Stimulated activated naive CD8-positive, alpha-beta T cell treated with anti-CD3 and anti-CD28 coated beads, Interleukin-15, amount 100 ng/mL, for 72 hours (primary cell): ENCODE results near the gene SGCE.

Experiments
- ATAC-seq: fragments of 150-1000 bp; cut with Tn5 transposase; 2 replicates; pipeline ENCODE4 v1.10.0; 2021; ENCODE audit warnings: mild to moderate bottlenecking, moderate library complexity
- DNase-seq, 2 donors: peaks; one replicate each; pipeline ENCODE4 v3.0.0; 2021 to 2022
- H3K27ac Mint-ChIP-seq, 2 donors: one replicate each; pipeline ENCODE4 v1.8.0; 2022; ENCODE audit warnings: mild to moderate bottlenecking in 2 of 2, mixed read lengths in 2 of 2, moderate library complexity in 2 of 2
- H3K27me3 Mint-ChIP-seq: one replicate; pipeline ENCODE4 v1.8.0; 2022; ENCODE audit warnings: mixed read lengths
- H3K4me1 Mint-ChIP-seq: one replicate; pipeline ENCODE4 v1.8.0; 2022; ENCODE audit warnings: mild to moderate bottlenecking, mixed read lengths
- H3K4me3 Mint-ChIP-seq, 2 donors: one replicate each; pipeline ENCODE4 v1.8.0; 2022; ENCODE audit warnings: mild to moderate bottlenecking in 2 of 2, mixed read lengths in 2 of 2, moderate library complexity in 1 of 2
- H3K9me3 Mint-ChIP-seq, 2 donors: one replicate each; pipeline ENCODE4 v1.8.0; 2022; ENCODE audit warnings: mixed read lengths in 2 of 2

The SGCE gene

DNA sequence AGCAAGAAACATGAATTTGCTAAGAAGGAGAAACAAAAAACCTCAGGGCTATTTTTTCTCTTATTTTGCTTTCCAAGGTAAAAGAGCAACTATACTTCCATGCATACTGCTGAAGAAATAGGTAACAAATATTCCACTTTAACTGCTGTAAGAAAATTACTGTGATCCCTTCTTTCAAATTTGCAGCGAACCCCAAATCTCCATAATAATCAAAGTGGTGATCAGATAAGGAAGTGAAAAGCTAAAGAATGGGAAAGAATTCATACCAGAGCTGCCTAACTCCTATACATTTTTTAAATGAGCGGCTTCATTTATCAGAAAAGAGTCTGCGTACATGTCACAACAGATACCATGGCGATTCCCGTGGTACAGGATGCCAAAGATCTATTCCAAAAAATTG, 7.2 kb downstream of the SGCE start:
- Mint-ChIP-seq H3K9me3 (no peaks in the 10 kb centered on the region), H3K27me3 (peaks cover 60% of the 10 kb centered on the region), H3K27ac (no peak overlapping the region), H3K4me3 (no peak overlapping the region), H3K4me1 (no peaks in the 10 kb centered on the region)
- DNase-seq: no peak
- no peak for ATAC-seq

DNA sequence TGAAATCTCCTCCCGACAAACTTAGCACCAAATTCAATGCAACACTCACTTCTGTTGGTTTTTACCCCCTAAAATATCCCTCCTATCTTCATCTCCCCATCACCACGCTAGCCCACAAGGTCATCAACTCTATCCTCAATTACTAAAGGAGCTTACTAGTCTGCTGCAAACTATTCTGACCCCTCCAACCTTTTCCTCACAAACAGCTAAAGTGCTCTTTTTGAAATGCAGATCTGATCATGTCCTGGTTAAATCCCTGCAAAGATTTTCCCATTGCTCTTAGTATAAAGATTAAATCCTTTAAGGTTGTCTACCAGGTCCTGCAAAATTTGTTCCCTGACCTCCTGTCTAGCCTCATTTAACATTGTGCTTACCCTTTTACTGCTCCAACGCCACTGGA, 8.6 kb downstream of the SGCE start:
- Mint-ChIP-seq H3K27ac (no peak overlapping the region), H3K27me3 (peaks cover 64% of the 10 kb centered on the region), H3K4me3 (no peak overlapping the region), H3K4me1 (no peaks in the 10 kb centered on the region), H3K9me3 (no peaks in the 10 kb centered on the region)
- ATAC-seq (no peak), DNase-seq (no peak)

DNA sequence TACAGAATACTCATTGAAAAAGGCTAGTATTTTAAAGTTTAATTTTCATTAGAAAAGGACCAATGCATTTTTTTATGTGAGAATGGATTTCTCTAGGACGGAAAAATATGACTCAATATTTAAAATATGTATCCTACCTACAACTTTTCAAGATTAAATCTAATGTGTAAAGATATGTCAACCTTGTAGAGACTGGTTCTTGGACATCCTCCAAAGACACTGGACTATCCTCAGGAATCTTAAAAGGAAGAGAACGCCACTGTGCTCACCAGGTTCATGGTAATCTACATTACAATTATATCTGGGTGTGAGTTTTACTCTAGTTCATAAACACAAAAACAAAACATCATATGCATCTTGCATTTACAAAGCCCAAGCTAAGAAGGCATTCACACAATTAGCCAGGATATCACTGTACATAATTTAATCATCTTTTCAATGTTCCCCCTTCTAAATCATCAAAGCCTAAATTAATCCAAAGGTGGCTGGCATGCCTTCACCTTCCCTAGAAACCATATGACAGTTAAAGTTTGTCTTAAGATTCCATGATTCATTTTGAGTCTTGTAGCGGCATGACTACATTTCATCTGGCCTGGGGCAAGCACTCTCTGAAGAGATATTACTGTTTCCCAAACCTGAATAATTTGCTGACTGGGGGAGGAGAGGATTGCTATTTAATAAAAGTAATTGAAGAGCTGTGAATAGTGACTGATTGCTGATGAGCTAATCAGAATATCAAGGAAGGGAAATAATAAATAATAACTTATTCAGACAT, 12.0 kb downstream of the SGCE start:
- Mint-ChIP-seq H3K4me3 (no peak overlapping the region), H3K9me3 (no peaks in the 10 kb centered on the region), H3K4me1 (no peaks in the 10 kb centered on the region), H3K27ac (no peak overlapping the region), H3K27me3 (peaks cover 53% of the 10 kb centered on the region)
- ATAC-seq (no peak), DNase-seq (no peak)

DNA sequence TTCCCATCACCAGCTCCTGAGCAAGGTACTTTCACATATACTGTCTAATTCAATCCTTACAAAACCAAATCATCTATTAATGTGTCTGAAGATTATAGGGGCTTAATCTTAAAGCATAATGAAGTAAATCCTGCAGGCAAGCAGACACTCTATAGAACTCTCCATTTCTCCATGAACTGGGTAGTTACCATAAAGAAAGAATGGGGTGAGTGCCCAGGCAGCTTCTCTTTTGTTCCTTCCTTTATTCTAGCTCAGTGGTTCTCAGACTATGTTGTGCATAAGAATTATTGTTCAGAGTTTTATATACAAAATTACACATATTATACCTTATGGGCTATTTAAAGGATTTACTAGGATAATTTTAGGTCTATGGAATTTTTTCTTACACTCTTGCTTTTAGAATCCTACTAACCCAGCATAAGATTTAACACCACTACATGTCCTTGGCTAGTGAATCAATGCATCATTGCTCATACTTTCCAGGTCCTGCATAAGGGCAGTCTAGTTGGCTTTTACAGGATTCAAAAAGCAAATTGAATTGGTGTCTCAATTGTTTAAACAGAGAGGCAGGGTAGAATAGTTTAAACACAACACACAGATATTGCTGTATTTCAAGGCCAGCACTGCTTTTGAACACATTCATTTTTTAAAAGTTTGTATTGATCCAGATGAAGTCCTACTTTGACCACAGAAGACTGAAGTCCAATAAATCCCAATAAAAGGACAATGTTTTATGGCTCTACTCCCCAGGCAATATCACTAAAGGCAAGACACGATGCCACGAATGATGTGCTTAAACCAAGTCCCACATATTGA, 12.9 kb downstream of the SGCE start:
- Mint-ChIP-seq H3K27ac (no peak overlapping the region), H3K27me3 (peaks cover 54% of the 10 kb centered on the region), H3K4me1 (no peaks in the 10 kb centered on the region), H3K4me3 (no peak overlapping the region), H3K9me3 (no peaks in the 10 kb centered on the region)
- ATAC-seq (no peak), DNase-seq (no peak)

DNA sequence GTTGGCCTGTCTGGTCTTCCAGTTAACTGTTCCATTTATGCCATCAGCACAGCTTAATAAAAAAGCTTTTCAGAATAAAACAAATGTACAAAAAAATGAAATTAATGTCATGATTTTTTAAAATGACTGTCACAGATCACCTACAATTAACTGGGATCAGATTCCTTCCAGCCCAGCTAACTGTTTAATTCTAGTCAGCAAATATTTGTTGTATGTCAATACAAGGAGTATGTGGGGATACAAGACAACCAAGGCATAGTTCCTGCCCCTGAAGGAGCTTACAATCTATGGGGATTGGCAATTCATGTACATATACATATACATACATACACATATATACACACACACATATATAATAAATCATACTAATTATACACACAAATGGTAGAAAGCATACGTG, 16.5 kb downstream of the SGCE start:
- Mint-ChIP-seq H3K4me1 (no peaks in the 10 kb centered on the region), H3K4me3 (no peak overlapping the region), H3K9me3 (no peaks in the 10 kb centered on the region), H3K27me3 (peaks cover 44% of the 10 kb centered on the region), H3K27ac (no peak overlapping the region)
- no peak for DNase-seq
- no peak for ATAC-seq

DNA sequence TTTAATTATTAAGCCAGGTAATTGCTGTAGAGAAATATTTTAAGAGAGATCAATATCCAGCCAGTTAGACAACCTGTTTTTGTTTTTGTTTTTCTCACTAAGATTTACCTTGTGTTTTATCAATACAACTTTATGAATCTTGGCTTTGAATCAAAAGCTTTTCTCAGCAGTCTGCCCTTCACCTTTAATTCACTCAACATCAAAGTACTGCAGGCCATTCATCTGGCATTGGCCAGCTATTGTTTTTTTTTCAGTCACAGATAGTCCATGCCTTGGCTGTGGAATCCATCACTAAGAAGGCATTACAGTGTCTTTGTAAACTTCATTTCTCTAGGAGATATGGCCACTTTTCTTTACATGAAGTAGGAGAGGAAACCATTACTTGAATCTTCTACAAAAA, 20.2 kb downstream of the SGCE start:
- no peaks in the 10 kb centered on the region for H3K4me1 Mint-ChIP-seq
- no peaks in the 10 kb centered on the region for H3K9me3 Mint-ChIP-seq
- no peak overlapping the region for H3K4me3 Mint-ChIP-seq
- H3K27me3 Mint-ChIP-seq: peaks cover 29% of the 10 kb centered on the region
- no peak for ATAC-seq
- no peak overlapping the region for H3K27ac Mint-ChIP-seq
- no peak for DNase-seq

DNA sequence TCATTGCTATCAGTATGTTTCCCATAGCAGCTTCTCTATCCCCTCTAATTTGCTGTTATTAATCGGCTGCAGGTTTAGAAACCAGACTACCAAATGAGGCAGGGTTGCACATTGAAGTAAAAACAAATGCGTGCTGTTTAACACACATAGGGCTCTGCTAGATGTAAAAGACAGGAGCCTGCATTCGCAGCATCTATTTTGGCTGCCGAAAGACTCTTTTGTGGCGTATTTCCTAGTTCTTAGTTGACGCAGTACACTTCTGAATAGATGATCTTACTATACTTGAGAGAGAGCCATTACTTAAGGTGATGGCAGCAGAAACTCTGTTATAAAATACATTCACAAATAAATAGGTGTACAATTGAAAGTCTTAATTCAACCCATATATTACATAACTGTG, 21.4 kb downstream of the SGCE start:
- DNase-seq (no peak), ATAC-seq (no peak)
- Mint-ChIP-seq H3K27me3 (peaks cover 20% of the 10 kb centered on the region), H3K9me3 (no peaks in the 10 kb centered on the region), H3K27ac (no peak overlapping the region), H3K4me3 (no peak overlapping the region), H3K4me1 (no peaks in the 10 kb centered on the region)

DNA sequence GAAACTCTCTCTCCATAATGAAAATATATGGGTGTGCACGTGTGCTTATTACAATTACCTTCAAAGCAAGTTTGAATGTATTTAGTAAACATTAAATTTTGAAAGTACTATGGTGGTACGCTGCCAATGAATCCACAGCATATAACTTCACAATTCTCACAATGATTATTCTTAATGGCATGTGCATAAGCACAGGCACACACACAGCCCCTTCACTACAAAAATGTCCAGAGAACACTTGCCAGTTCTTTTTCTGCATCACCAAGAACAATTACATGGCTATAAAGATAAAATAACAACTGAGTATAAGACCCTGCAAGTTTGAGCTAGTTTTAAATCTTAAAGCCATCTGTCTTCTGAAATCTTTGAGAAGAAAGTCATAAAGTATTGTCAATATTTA, 22.2 kb downstream of the SGCE start:
- DNase-seq: no peak
- H3K9me3 Mint-ChIP-seq: no peaks in the 10 kb centered on the region
- H3K4me3 Mint-ChIP-seq: no peak overlapping the region
- peaks cover 19% of the 10 kb centered on the region for H3K27me3 Mint-ChIP-seq
- ATAC-seq: no peak
- H3K27ac Mint-ChIP-seq: no peak overlapping the region
- H3K4me1 Mint-ChIP-seq: no peaks in the 10 kb centered on the region

DNA sequence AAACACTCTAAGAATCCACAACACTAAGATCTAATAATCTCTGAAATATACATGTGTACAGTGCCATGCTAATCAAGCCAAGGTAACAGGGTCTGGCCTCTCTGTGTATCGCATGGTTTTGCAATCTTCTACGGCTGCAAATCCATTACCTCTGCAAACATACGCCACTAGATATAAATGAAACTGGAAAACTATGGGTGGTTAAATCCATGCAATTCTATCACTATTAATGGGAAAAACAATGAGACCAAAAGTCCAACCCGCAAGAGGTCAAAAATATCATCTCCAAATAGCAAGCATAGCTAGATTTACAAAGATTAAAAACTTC, 23.0 kb downstream of the SGCE start:
- Mint-ChIP-seq H3K27me3 (peaks cover 17% of the 10 kb centered on the region), H3K27ac (no peak overlapping the region), H3K9me3 (no peaks in the 10 kb centered on the region), H3K4me3 (no peak overlapping the region), H3K4me1 (no peaks in the 10 kb centered on the region)
- ATAC-seq (no peak), DNase-seq (no peak)

DNA sequence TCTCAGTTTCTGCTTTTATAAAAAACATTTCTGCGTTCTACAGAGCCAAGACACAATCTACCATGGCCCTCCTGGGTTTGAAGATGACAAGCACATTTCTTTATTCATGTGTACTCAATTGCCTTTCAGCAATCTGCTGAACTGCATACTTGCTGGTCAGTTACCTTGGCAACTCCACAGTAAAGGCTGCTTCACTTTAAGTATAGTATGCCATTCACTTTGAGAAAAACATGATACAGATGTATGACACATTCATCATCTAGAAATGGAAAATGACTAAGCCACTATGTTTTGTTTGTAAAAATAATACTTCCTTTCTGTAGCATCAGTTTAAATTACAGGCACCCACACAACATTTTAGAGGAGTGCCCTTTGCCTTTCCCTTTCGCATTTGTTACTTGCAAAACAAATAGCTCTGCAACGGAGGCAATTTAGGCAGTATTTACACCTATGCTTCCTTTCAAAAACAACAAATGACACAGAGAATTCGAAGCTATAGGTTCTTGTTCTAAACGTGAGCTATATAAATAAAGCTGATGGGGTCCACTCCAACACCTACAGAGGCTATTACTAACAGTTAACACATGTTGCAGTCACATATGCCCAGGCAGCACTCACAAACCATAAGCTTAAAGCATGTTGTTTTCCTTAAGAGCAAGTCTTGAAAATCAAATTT, 23.5 kb downstream of the SGCE start:
- DNase-seq (no peak), ATAC-seq (peak; percentile 31)
- H3K27me3 Mint-ChIP-seq: peaks cover 15% of the 10 kb centered on the region
- no peaks in the 10 kb centered on the region for H3K4me1 Mint-ChIP-seq
- H3K4me3 Mint-ChIP-seq: no peak overlapping the region
- H3K9me3 Mint-ChIP-seq: no peaks in the 10 kb centered on the region
- H3K27ac Mint-ChIP-seq: no peak overlapping the region

DNA sequence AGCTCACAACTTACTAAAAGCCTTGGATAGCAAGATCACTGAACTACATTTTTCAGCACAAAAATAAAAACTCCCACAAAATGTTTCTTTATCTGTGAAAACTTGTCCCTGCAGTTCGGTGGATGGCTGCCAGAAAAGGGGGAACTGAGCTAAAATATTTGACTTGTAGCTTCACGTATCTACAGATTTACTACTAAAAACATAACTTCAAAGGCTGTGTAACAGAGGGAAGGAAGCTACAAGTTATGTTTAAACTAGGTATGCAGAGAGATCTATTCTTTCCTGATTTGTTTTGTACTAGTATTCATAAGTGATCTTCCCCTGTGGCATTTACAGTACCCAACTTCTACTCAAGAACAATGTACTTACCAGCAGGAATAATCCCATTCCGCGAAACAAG, 25.1 kb downstream of the SGCE start:
- no peaks in the 10 kb centered on the region for H3K4me1 Mint-ChIP-seq
- ATAC-seq (no peak), DNase-seq (no peak)
- H3K4me3 Mint-ChIP-seq: no peak overlapping the region
- H3K27ac Mint-ChIP-seq: no peak overlapping the region
- H3K9me3 Mint-ChIP-seq: no peaks in the 10 kb centered on the region
- H3K27me3 Mint-ChIP-seq: peaks cover 21% of the 10 kb centered on the region

DNA sequence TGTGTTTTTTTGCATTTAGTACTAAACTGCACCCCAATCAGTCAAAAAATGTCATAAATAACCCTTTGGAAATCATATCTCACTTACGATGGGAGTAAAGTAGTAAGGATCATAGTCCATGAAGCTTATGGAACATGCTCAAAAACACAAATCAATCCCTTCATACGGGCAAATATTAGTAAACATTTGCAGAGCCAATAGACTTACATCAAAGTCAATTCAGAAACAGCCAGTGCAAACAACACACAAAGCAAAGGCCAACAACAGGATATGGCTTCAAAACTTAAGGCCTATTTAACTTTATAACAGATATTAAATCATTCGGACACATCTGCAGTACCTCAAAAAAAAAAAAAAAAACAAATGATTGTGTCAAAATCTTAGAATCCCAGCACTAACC, 32.1 kb downstream of the SGCE start:
- no peak overlapping the region for H3K4me3 Mint-ChIP-seq
- H3K27ac Mint-ChIP-seq: no peak overlapping the region

DNA sequence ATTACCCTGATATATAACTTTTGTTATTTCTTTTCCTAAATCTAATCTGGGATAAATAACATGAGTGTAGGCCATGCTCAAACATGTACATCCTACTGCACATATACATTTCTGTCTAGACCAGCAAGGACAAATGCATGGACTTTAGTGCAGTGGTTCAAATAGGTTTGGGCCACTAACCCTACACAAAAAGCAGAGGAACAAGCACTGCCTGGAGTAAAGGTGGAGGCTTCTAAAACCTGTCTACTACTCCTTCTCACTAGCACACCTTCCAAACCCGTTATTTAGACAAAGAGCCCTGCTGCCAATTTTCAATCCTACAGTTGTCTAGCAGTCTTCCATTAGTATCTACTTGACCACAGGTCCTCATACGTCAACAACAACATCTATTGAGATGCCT, 34.8 kb downstream of the SGCE start:
- Mint-ChIP-seq H3K4me1 (peaks cover 13% of the 10 kb centered on the region), H3K27me3 (peaks cover 7% of the 10 kb centered on the region), H3K27ac (no peak overlapping the region), H3K4me3 (no peak overlapping the region), H3K9me3 (no peaks in the 10 kb centered on the region)
- no peak for DNase-seq
- peak; percentile 13 for ATAC-seq

More for the DNA sequence above, 32.1 kb downstream of the SGCE start:
- Mint-ChIP-seq H3K27me3 (peaks cover 17% of the 10 kb centered on the region), H3K4me1 (peaks cover 13% of the 10 kb centered on the region), H3K9me3 (no peaks in the 10 kb centered on the region)
- DNase-seq (no peak), ATAC-seq (no peak)

DNA sequence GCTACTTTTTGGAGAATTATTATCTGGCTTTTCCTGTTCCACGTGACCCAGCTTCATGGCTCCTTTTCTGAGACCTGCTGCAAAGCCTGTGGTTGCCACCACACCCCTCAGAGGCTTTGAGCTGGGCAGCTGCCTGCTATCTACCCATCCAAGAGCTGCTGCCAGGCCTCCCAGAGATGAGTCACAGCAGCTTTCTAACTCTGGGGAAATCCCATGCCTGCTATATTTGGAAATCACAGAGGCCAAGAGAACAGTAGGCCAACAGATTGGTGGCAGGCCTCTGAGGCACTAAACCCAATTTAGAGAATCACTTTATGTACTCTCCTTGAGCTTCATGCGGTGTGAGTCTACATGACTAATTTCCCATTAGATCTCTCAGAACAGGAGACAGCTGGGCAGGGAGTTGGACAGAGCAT, 35.2 kb downstream of the SGCE start:
- H3K4me3 Mint-ChIP-seq: peak overlapping the region in 1 of 2 donors; percentile 17
- H3K4me1 Mint-ChIP-seq: peaks cover 13% of the 10 kb centered on the region
- H3K9me3 Mint-ChIP-seq: no peaks in the 10 kb centered on the region
- H3K27ac Mint-ChIP-seq: no peak overlapping the region
- ATAC-seq (peak; percentile 99), DNase-seq (peak; percentile 51 to 77)
- peaks cover 3% of the 10 kb centered on the region for H3K27me3 Mint-ChIP-seq

DNA sequence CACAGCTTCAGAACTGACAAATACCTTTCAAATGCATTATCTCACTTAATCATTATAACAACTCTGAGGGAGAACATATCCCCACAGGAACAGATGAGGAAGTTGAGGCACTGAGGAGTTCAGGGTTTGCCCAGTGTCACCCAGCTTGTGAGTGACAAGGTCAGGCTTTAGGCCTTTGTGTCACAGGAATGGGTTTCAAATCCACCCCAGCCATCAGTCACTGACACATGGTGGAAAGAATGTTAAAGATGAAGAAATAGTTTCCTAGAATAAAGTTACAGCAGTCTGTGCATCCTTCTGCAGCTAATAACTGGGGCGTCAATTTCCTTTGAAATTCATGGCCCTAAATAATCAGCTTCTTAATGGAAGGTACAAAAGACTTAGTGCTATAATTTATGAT, 37.8 kb downstream of the SGCE start:
- H3K9me3 Mint-ChIP-seq: no peaks in the 10 kb centered on the region
- H3K4me3 Mint-ChIP-seq: no peak overlapping the region
- peaks cover 13% of the 10 kb centered on the region for H3K4me1 Mint-ChIP-seq
- ATAC-seq (no peak), DNase-seq (no peak)
- H3K27me3 Mint-ChIP-seq: peaks cover 12% of the 10 kb centered on the region
- no peak overlapping the region for H3K27ac Mint-ChIP-seq

DNA sequence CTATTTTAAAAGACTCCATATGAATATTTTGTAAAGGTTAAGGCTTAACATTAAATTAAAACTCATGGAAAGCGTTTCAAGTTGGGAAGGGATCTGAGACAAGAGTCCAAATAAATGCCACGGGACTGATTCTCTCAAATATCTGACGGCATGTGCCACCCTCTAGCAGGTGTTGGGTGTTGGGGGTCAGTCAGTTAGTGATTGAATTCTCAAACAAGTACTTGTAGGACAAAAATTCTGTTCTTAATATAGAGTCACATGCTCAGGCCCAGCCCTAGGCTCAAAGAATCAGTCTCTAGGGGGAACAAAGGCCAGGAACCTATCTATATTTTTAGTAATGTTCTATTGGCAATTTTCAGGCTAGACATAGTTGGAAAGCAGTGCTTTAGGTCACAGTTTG, 39.1 kb downstream of the SGCE start:
- H3K9me3 Mint-ChIP-seq: peaks cover 0 to 4% of the 10 kb centered on the region in 2 donors
- ATAC-seq: no peak
- peaks cover 12% of the 10 kb centered on the region for H3K27me3 Mint-ChIP-seq

More for the DNA sequence above, 39.1 kb downstream of the SGCE start:
- Mint-ChIP-seq H3K4me3 (no peak overlapping the region), H3K4me1 (peaks cover 13% of the 10 kb centered on the region), H3K27ac (no peak overlapping the region)
- no peak for DNase-seq
